Lung (tissue), 12 donors: Measurements from ENCODE around the gene CKAP5. TPM values are rescaled to one million over a fixed set of nuclear protein-coding genes. Genes with fewer than 3 reads are reported as not detected.
A peak's percentile ranks its signal among the peaks of the same experiment; 100 is the strongest.

ENCODE experiments used
- ATAC-seq: fragments of 200-7000 bp; cut with Tn5 transposase; one replicate; pipeline ENCODE4 v1.9.1; 2020; ENCODE audit warnings: moderate number of reproducible peaks; ENCODE audit not compliant: insufficient read depth, low FRiP score
- DNase-seq, 3 donors: peaks; one replicate each; pipeline ENCODE4 v3.0.0-alpha.2; 2013 to 2017
- H3K27ac ChIP-seq, 2 donors: one replicate each; pipeline ENCODE4 v1.5.1; 2013; ENCODE audit warnings: mild to moderate bottlenecking in 2 of 2, moderate library complexity in 2 of 2, control low read depth in 1 of 2, inconsistent platforms in 1 of 2, low read depth in 1 of 2, low read length in 1 of 2
- H3K27me3 ChIP-seq, 3 donors: one replicate each; pipeline ENCODE4 v1.5.1; 2013; ENCODE audit warnings: low read length in 2 of 3; ENCODE audit not compliant: control insufficient read depth in 3 of 3, insufficient read depth in 3 of 3
- H3K36me3 ChIP-seq, 4 donors: one replicate each; pipeline ENCODE4 v1.5.1; 2013; ENCODE audit warnings: low read length in 4 of 4, mild to moderate bottlenecking in 1 of 4, moderate library complexity in 1 of 4; ENCODE audit not compliant: control insufficient read depth in 4 of 4, insufficient read depth in 4 of 4
- H3K4me1 ChIP-seq, 5 donors: one replicate each; pipeline ENCODE4 v1.5.1; 2013; ENCODE audit warnings: low read length in 5 of 5, mild to moderate bottlenecking in 2 of 5, moderate library complexity in 1 of 5; ENCODE audit not compliant: control insufficient read depth in 5 of 5, insufficient read depth in 5 of 5
- H3K4me3 ChIP-seq: one replicate; pipeline ENCODE4 v1.5.1; 2013; ENCODE audit warnings: mild to moderate bottlenecking, control low read depth, moderate library complexity
- H3K9ac ChIP-seq, 2 donors: one replicate each; pipeline ENCODE4 v1.5.1; 2013; ENCODE audit warnings: low read length in 2 of 2, control low read depth in 1 of 2; ENCODE audit not compliant: insufficient read depth in 1 of 2
- H3K9me3 ChIP-seq, 4 donors: one replicate each; pipeline ENCODE4 v1.5.1; 2013; ENCODE audit warnings: low read length in 3 of 4, mild to moderate bottlenecking in 1 of 4, moderate library complexity in 1 of 4; ENCODE audit not compliant: control insufficient read depth in 4 of 4, insufficient read depth in 3 of 4
- WGBS, 2 donors: extraction: QIAGEN DNeasy Blood & Tissue Kit; methylation state at CpG; one replicate each; pipeline ENCODE4 v1.1.7; 2013; 5-methylcytosine and 5-hydroxymethylcytosine counted together
- polyA plus RNA-seq, 2 donors: library from polyadenylated mRNA; stranded (reverse); fragments of 200-250 nt; gene quantifications; one replicate each; pipeline ENCODE4 v1.2.1, GENCODE V29; 2013
- total RNA-seq, 2 donors: library from RNA; depleted of rRNA in 1 of 2; stranded (reverse); fragments of >200 nt in 1 of 2; gene quantifications; one replicate each; pipeline ENCODE4 v1.2.1, GENCODE V29; 2014 to 2021
- TF ChIP-seq, protein P1 (sequence below): IDR thresholded peaks from 2 replicates; pipeline ENCODE4 v1.5.1; 2012; ENCODE audit warnings: mild to moderate bottlenecking; ENCODE audit errors: control extremely low read depth, extremely low read depth
- donor health status: control.
- donor health status: control.
- donor health status: Bipolar disorder and iron deficiency.
- donor health status: healthy.
- donor health status: DM: yes; HTN: yes; CAD: no.

CKAP5 gene
- total and polyA plus RNA-seq, 4 donors, result 5.7 to 76.7 (median 32.2) TPM

DNA sequence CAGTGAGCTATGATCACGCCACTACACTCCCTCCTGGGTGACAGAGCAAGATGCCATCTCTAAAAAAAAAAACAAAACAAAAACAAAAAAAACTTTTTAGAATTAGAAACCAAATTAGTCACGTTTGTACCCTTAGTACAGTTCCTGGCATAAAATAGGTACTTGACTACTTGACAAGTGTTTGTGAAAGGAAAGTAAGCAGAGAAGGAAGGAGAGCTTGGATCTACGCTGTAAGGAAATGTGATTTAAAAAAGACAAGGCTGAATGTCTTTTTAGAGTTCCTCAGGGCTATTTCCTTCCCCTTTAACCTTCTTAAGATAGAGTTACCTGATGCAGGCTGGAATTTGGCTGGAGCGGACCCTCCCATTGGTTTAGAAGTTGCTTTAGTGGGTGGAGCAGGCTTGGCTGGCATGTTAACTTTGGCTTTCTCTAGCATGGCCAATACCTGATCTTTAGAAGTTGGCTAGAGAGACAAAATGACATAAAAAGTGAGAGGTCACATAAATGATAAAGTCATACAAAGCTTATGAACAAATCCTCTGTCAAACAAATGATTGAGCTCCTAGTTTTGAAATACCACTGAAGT lies 76.4 kb downstream of the CKAP5 start:
- H3K27ac ChIP-seq, result no peak overlapping the region
- H3K36me3 ChIP-seq, result peaks cover 10 to 25% (median 22%) of the 10 kb centered on the region in 4 donors
- TF ChIP-seq, protein P1, sequence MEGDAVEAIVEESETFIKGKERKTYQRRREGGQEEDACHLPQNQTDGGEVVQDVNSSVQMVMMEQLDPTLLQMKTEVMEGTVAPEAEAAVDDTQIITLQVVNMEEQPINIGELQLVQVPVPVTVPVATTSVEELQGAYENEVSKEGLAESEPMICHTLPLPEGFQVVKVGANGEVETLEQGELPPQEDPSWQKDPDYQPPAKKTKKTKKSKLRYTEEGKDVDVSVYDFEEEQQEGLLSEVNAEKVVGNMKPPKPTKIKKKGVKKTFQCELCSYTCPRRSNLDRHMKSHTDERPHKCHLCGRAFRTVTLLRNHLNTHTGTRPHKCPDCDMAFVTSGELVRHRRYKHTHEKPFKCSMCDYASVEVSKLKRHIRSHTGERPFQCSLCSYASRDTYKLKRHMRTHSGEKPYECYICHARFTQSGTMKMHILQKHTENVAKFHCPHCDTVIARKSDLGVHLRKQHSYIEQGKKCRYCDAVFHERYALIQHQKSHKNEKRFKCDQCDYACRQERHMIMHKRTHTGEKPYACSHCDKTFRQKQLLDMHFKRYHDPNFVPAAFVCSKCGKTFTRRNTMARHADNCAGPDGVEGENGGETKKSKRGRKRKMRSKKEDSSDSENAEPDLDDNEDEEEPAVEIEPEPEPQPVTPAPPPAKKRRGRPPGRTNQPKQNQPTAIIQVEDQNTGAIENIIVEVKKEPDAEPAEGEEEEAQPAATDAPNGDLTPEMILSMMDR, result no peak
- 76 to 92% methylated on average over 4 of the region's 4 CpGs for WGBS, 2 donors
- DNase-seq (peak in 1 of 3 donors; percentile 1), ATAC-seq (peak; percentile 19)
- no peaks in the 10 kb centered on the region for H3K4me1 ChIP-seq
- H3K4me3 ChIP-seq, result no peak overlapping the region
- H3K27me3 ChIP-seq, result no peaks in the 10 kb centered on the region
- no peaks in the 10 kb centered on the region for H3K9me3 ChIP-seq
- H3K9ac ChIP-seq, result no peak overlapping the region

- Histone ChIP-seq H3K36me3 (peaks cover 15 to 42% (median 33%) of the 10 kb centered on the region in 4 donors), H3K27ac (no peak overlapping the region), H3K9ac (no peak overlapping the region), H3K27me3 (no peaks in the 10 kb centered on the region), H3K4me1 (no peaks in the 10 kb centered on the region), H3K9me3 (no peaks in the 10 kb centered on the region), H3K4me3 (no peak overlapping the region)
- 93% methylated on average over 2 of the region's 2 CpGs for WGBS, 2 donors
- DNase-seq, result no peak
- TF ChIP-seq, protein P1, result no peak
- no peak for ATAC-seq
Observed at GRCh38 chr11:46766656-46767055, 79.4 kb downstream of the CKAP5 start.

DNA sequence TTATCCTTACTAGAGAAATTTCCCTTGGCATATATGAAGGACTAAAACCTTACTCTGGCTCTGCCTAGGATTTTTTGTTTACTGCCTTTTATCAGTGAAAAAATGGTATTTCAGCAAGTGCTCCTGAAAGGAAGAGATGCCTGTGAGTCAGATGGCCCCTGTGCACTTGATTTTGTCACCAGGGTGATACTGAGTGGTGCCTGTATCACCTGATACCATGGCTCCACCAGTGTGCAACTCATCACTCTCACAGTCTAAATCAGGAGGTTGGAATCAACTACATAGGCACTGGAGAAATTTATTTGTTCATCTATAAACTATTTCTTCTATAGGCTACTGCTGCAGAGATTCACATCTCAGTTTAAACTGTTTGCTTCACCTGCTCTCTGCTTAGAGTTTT lies 83.8 kb downstream of the CKAP5 start:
- Histone ChIP-seq H3K4me1 (no peaks in the 10 kb centered on the region), H3K27me3 (no peaks in the 10 kb centered on the region), H3K9me3 (no peaks in the 10 kb centered on the region), H3K4me3 (no peak overlapping the region), H3K36me3 (peaks cover 19 to 49% (median 36%) of the 10 kb centered on the region in 4 donors), H3K9ac (no peak overlapping the region), H3K27ac (no peak overlapping the region)
- TF ChIP-seq, protein P1, result no peak
- ATAC-seq (no peak), DNase-seq (no peak)

GRCh38 chr11:46761807-46762206 lies 84.3 kb downstream of the CKAP5 start:
- no peak overlapping the region for H3K4me3 ChIP-seq
- ATAC-seq (no peak), DNase-seq (no peak)
- H3K9ac ChIP-seq, result no peak overlapping the region
- H3K27ac ChIP-seq, result no peak overlapping the region
- TF ChIP-seq, protein P1, result no peak
- H3K27me3 ChIP-seq, result no peaks in the 10 kb centered on the region
- no peaks in the 10 kb centered on the region for H3K4me1 ChIP-seq
- 93 to 96% methylated on average over 4 of the region's 4 CpGs for WGBS, 2 donors
- peaks cover 20 to 52% (median 36%) of the 10 kb centered on the region in 4 donors for H3K36me3 ChIP-seq
- H3K9me3 ChIP-seq, result no peaks in the 10 kb centered on the region
